Heart left ventricle (tissue), 13 donors: ENCODE results near the gene GOLGA6L22.
"Not testable (repeated sequence)": the region's sequence is repeated elsewhere in the genome, so short reads cannot be mapped to it uniquely, and the experiment has no call there.

Experiments
- POLR2A ChIP-seq, 2 donors: fragments of 450-650 bp; IDR thresholded peaks; one replicate each; pipeline ENCODE4 v1.6.1; 2017; ENCODE audit warnings: antibody characterized with exemption in 2 of 2, mild to moderate bottlenecking in 2 of 2, moderate library complexity in 2 of 2
- TF ChIP-seq, protein P1 (sequence below), 12 donors: fragments of 200-600 bp; sonication (generic) in 4 of 12; IDR thresholded peaks; one replicate each; pipeline versions ENCODE4 v1.5.0 to v1.8.0; 2018 to 2022; ENCODE audit warnings: antibody characterized with exemption in 12 of 12, mild to moderate bottlenecking in 5 of 12
- donor health status: ischemic (EF 13 %, LVEDD 7.1; RV severe dilation, severe dysfunction).
- donor health status: DM: no; HTN: yes; CAD: no.
- donor health status: DM: no; HTN: no; CAD: no.
- donor health status: ischemic (EF 25% LVEDD 6.9; RV normal size, moderate dysfunction).
- donor health status: ischemic (EF 25% LVEDD 5.7; RV mildly dilated, moderate dysfunction).
- donor health status: ischemic (EF 35%, LVEDD 5.7; RV mildly dilated, moderate dysfunction).
- donor health status: nonischemic (EF 11% LVEDD 7.7; RV severe dilation, severe dysfunction).
- donor health status: DM: yes; HTN: yes; CAD: no.
- donor health status: PGD.
- donor health status: ischemic (EF 29% LVEDD 5.4; RV normal size, mild dysfunction).
- donor health status: nonischemic (EF 23%, LVEDD 6.1; RV moderate dilation, normal function).

DNA sequence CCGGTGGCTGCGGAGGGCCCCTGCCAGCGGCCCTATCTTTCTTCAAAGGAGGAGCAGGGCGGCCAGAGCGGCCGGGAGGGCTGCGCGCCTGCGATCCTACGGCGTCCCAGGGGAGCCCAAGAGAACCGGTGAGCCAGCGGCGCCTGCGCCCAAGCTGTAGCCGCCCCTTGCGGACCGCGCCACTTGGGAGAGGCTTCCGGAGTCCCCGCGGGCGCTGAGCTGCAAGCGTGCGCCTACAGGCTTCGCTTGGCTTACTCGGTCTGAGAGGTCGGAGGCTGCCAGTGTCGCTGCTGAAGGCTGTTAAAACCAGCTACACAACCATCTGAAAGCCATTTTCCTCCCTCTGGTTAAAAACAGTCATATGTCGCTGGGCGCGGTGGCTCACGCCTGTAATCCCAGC is 40.0 kb upstream of the GOLGA6L22 start:
- TF ChIP-seq, protein P1, sequence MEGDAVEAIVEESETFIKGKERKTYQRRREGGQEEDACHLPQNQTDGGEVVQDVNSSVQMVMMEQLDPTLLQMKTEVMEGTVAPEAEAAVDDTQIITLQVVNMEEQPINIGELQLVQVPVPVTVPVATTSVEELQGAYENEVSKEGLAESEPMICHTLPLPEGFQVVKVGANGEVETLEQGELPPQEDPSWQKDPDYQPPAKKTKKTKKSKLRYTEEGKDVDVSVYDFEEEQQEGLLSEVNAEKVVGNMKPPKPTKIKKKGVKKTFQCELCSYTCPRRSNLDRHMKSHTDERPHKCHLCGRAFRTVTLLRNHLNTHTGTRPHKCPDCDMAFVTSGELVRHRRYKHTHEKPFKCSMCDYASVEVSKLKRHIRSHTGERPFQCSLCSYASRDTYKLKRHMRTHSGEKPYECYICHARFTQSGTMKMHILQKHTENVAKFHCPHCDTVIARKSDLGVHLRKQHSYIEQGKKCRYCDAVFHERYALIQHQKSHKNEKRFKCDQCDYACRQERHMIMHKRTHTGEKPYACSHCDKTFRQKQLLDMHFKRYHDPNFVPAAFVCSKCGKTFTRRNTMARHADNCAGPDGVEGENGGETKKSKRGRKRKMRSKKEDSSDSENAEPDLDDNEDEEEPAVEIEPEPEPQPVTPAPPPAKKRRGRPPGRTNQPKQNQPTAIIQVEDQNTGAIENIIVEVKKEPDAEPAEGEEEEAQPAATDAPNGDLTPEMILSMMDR (IDR thresholded peaks at IDR 0.05), result not testable (repeated sequence)
- TF ChIP-seq POLR2A (IDR thresholded peaks at IDR 0.05), result not testable (repeated sequence)
